Measurements from ENCODE around the gene MLYCD. TPM values are rescaled to one million over a fixed set of nuclear protein-coding genes. Genes with fewer than 3 reads are reported as not detected.

Gene MLYCD
- total and polyA plus RNA-seq, 2 experiments from 2014 or later = 3.2 to 7.2 TPM

GRCh38 chr16:83967838-83968305 lies 69.0 kb downstream of the MLYCD start, which contains the start of gene NECAB2:
Gene NECAB2, plus strand, starts transcription at chr16:83968244. Its CDS starts 405 bp downstream, at chr16:83968649.
- peak within 1 kb of the TSS; percentile 88 for H3K4me2 ChIP-seq
- peak within 1 kb of the TSS; percentile 68 for H3K4me3 ChIP-seq
- no peak within 1 kb of the TSS for H3K27ac Mint-ChIP-seq

DNA sequence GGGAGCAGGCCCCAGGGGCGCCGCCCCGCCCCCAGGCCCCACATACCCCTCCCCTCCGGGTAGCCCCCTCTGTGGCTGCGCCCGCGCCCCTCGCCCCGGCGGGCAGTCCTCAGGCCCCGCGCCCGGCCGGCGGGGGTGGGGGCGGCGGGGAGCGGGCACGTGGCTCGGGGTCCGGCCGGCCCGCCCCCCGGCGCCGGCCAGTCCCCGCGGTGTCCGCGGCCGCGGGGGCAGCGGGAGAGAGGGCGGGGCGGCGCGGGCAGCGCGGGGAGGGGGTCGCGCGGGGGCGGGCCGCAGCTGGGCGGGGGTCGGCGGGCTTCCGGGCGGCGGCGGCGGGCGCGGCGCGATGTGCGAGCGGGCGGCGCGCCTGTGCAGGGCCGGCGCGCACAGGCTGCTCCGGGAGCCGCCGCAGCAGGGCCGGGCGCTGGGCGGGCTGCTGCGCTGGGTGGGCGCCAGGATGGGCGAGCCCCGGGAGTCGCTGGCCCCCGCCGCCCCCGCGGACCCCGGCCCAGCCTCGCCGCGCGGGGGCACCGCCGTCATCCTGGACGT lies 69.5 kb downstream of the MLYCD start:
- H3K79me2 ChIP-seq (replicated peaks; ENCODE audit: insufficient read depth) = no peaks in the 10 kb centered on the region
- no peak overlapping the region for H3K27ac ChIP-seq (ENCODE audit: low read depth)
- DNase-seq (ENCODE audit: low spot score) = no peak
- H3K9me3 Mint-ChIP-seq = peaks cover 3% of the 10 kb centered on the region; the same call in 2 of the 3 replicates
- peaks cover 20% of the 10 kb centered on the region for H3K27me3 Mint-ChIP-seq (ENCODE audit: insufficient read depth, low read depth, poor library complexity)
- H3K4me2 ChIP-seq = peak overlapping the region; percentile 88
- peak overlapping the region; percentile 72; the same call in 2 of the 3 replicates for H3K4me3 Mint-ChIP-seq
- no peaks in the 10 kb centered on the region for H4K20me1 ChIP-seq (replicated peaks; ENCODE audit: insufficient read depth)
- no peak overlapping the region for H3K27ac Mint-ChIP-seq
- H3K4me3 ChIP-seq = peak overlapping the region; percentile 68; the same call in 1 of the 2 replicates
- H3K4me1 Mint-ChIP-seq = peaks cover 9% of the 10 kb centered on the region
- H3K27me3 ChIP-seq (ENCODE audit: insufficient read depth) = peaks cover 13% of the 10 kb centered on the region
- no peaks in the 10 kb centered on the region for H3F3A ChIP-seq (replicated peaks; ENCODE audit: low read depth)
- no peak overlapping the region for H2AFZ ChIP-seq
- no peaks in the 10 kb centered on the region for H3K36me3 Mint-ChIP-seq (ENCODE audit: low read depth)
- TF ChIP-seq EZH2phosphoT487 (IDR thresholded peaks at IDR 0.05; ENCODE audit: unreplicated experiment) (no peak), CTCF (conservative IDR thresholded peaks at IDR 0.05; ENCODE audit: low read depth in 2 of 2) (no peak), CREB1 (CRISPR knock-in tag; IDR thresholded peaks at IDR 0.05; ENCODE audit: low read depth) (no peak), REST (IDR thresholded peaks at IDR 0.05; ENCODE audit: unreplicated experiment) (no peak), NANOG (IDR thresholded peaks at IDR 0.05; ENCODE audit: borderline replicate concordance) (no peak), EZH2 (IDR thresholded peaks at IDR 0.05; ENCODE audit: low read depth, unreplicated experiment) (no peak), STAT1 (IDR thresholded peaks at IDR 0.05; ENCODE audit: unreplicated experiment) (no peak)
- no peaks in the 10 kb centered on the region for H3K9me2 ChIP-seq (ENCODE audit: insufficient read depth)
- ATAC-seq = peak; percentile 5; the same call in 2 of the 3 replicates
- no peaks in the 10 kb centered on the region; the same call in 1 of the 2 replicates for H3K4me1 ChIP-seq (ENCODE audit: insufficient read depth)
- H3K36me3 ChIP-seq (ENCODE audit: insufficient read depth) = no peaks in the 10 kb centered on the region

More at GRCh38 chr16:83967838-83968305, 69.0 kb downstream of the MLYCD start, which contains the start of gene NECAB2:
- Histone ChIP-seq H2AFZ (peak within 1 kb of the TSS; percentile 84; the same call in 1 of the 2 replicates), H3K27ac (ENCODE audit: low read depth) (no peak within 1 kb of the TSS), H3K36me3 (ENCODE audit: insufficient read depth) (no peaks in the 10 kb centered on the region), H3K79me2 (replicated peaks; ENCODE audit: insufficient read depth) (no peaks in the 10 kb centered on the region), H3K9me2 (ENCODE audit: insufficient read depth) (no peaks in the 10 kb centered on the region), H3K27me3 (ENCODE audit: insufficient read depth) (peaks cover 13% of the 10 kb centered on the region), H3F3A (replicated peaks; ENCODE audit: low read depth) (no peaks in the 10 kb centered on the region), H4K20me1 (replicated peaks; ENCODE audit: insufficient read depth) (no peaks in the 10 kb centered on the region), H3K4me1 (ENCODE audit: insufficient read depth) (no peaks in the 10 kb centered on the region; the same call in 1 of the 2 replicates)
- H3K27me3 Mint-ChIP-seq (ENCODE audit: insufficient read depth, low read depth, poor library complexity) = peaks cover 20% of the 10 kb centered on the region
- ATAC-seq = peak; percentile 16; the same call in 2 of the 3 replicates
- peaks cover 9% of the 10 kb centered on the region for H3K4me1 Mint-ChIP-seq
- peaks cover 3% of the 10 kb centered on the region; the same call in 2 of the 3 replicates for H3K9me3 Mint-ChIP-seq
- TF ChIP-seq EZH2phosphoT487 (IDR thresholded peaks at IDR 0.05; ENCODE audit: unreplicated experiment) (no peak), CTCF (conservative IDR thresholded peaks at IDR 0.05; ENCODE audit: low read depth in 2 of 2) (peak; percentile 52 to 68)
- H3K4me3 Mint-ChIP-seq = peak within 1 kb of the TSS; percentile 77
- peak; percentile 56 for DNase-seq (ENCODE audit: low spot score)
- H3K36me3 Mint-ChIP-seq (ENCODE audit: low read depth) = no peaks in the 10 kb centered on the region

All from GM23338 (cell line).